NCI-H69 (cell line): ENCODE data around the gene HIPK4.
A peak's percentile ranks its signal among the peaks of the same experiment; 100 is the strongest.
"Not testable (repeated sequence)": the region's sequence is repeated elsewhere in the genome, so short reads cannot be mapped to it uniquely, and the experiment has no call there.

Experiments used
- DNase-seq: peaks from one replicate; lab custom pipeline; 2025; lab: John Stamatoyannopoulos, UW

HIPK4 gene

GRCh38 chr19:40416918-40417642, 27.1 kb upstream of the HIPK4 start:
- DNase-seq = no peak

- no peak for DNase-seq
These were observed 25.8 kb upstream of the HIPK4 start for GRCh38 chr19:40415768-40416167.

- DNase-seq = no peak
These were observed 24.9 kb upstream of the HIPK4 start for GRCh38 chr19:40414542-40415535.

- peak; percentile 49 for DNase-seq
These were observed 23.4 kb upstream of the HIPK4 start, which contains the start of gene PRX for GRCh38 chr19:40413291-40413845. TSS of gene PRX (minus strand) at chr19:40413378. CDS start at chr19:40407932, 5,446 bp downstream.

GRCh38 chr19:40412866-40413265, 22.9 kb upstream of the HIPK4 start:
- no peak for DNase-seq

GRCh38 chr19:40411958-40412499, 22.0 kb upstream of the HIPK4 start:
- DNase-seq = no peak

- DNase-seq = no peak
These were observed 21.3 kb upstream of the HIPK4 start for GRCh38 chr19:40411125-40411842.

GRCh38 chr19:40410030-40410389, 20.0 kb upstream of the HIPK4 start:
- DNase-seq = no peak

GRCh38 chr19:40408598-40408925, 18.6 kb upstream of the HIPK4 start:
- DNase-seq = not testable (repeated sequence)

- DNase-seq = peak; percentile 49
These were observed 18.0 kb upstream of the HIPK4 start for GRCh38 chr19:40407714-40408597.

- DNase-seq = peak; percentile 84
These were observed 13.4 kb upstream of the HIPK4 start for GRCh38 chr19:40403262-40403984.

GRCh38 chr19:40400559-40400958, 10.6 kb upstream of the HIPK4 start:
- DNase-seq = no peak

- DNase-seq = peak; percentile 85
These were observed 8.6 kb upstream of the HIPK4 start for GRCh38 chr19:40398417-40399131.

GRCh38 chr19:40397568-40397906, 7.6 kb upstream of the HIPK4 start:
- no peak for DNase-seq

- DNase-seq = no peak
These were observed 7.0 kb upstream of the HIPK4 start for GRCh38 chr19:40396886-40397567.

- DNase-seq = peak; percentile 13
These were observed 6.0 kb upstream of the HIPK4 start for GRCh38 chr19:40395956-40396355.

- no peak for DNase-seq
These were observed 4.8 kb upstream of the HIPK4 start for GRCh38 chr19:40394816-40395210.

- no peak for DNase-seq
These were observed 4.2 kb upstream of the HIPK4 start for GRCh38 chr19:40393894-40394815.
